Hepatocyte (in vitro differentiated cells): ENCODE results near the gene GDF15. TPM values are rescaled to one million over a fixed set of nuclear protein-coding genes. Genes with fewer than 3 reads are reported as not detected.
A peak's percentile ranks its signal among the peaks of the same experiment; 100 is the strongest.

Source experiments
- DNase-seq: peaks from one replicate; pipeline ENCODE4 v3.0.0-alpha.2; 2016; ENCODE audit warnings: low spot score
- H2AFZ ChIP-seq: fragments of 200-600 bp; sonication (generic); 2 replicates; pipeline ENCODE4 v1.6.0; 2016; ENCODE audit warnings: antibody characterized with exemption, mild to moderate bottlenecking
- H3K27ac ChIP-seq: fragments of 200-600 bp; sonication (generic); 2 replicates; pipeline ENCODE4 v1.5.1; 2016; ENCODE audit warnings: mild to moderate bottlenecking
- H3K27me3 ChIP-seq: fragments of 200-600 bp; sonication (generic); 2 replicates; pipeline ENCODE4 v1.6.1; 2016
- H3K36me3 ChIP-seq: fragments of 200-600 bp; sonication (generic); replicated peaks from 2 replicates; pipeline ENCODE4 v1.5.1; 2016; ENCODE audit warnings: low read depth; ENCODE audit not compliant: insufficient read depth
- H3K4me1 ChIP-seq: fragments of 200-600 bp; sonication (generic); 2 replicates; pipeline ENCODE4 v1.5.1; 2016; ENCODE audit warnings: mild to moderate bottlenecking, moderate library complexity; ENCODE audit not compliant: insufficient read depth
- H3K4me2 ChIP-seq: fragments of 200-600 bp; sonication (generic); 2 replicates; pipeline ENCODE4 v1.6.0; 2016
- H3K4me3 ChIP-seq: fragments of 200-600 bp; sonication (generic); 2 replicates; pipeline ENCODE4 v1.5.1; 2016; ENCODE audit warnings: mild to moderate bottlenecking
- H3K79me2 ChIP-seq: fragments of 200-600 bp; sonication (generic); 2 replicates; pipeline ENCODE4 v1.6.0; 2017; ENCODE audit warnings: mild to moderate bottlenecking
- H3K9me2 ChIP-seq: fragments of 200-600 bp; sonication (generic); replicated peaks from 2 replicates; pipeline ENCODE4 v1.6.0; 2017; ENCODE audit warnings: mild to moderate bottlenecking; ENCODE audit not compliant: insufficient read depth
- H3K9me3 ChIP-seq: fragments of 200-600 bp; sonication (generic); 2 replicates; pipeline ENCODE4 v1.5.1; 2016; ENCODE audit warnings: low read depth, mild to moderate bottlenecking
- H4K20me1 ChIP-seq: fragments of 200-600 bp; sonication (generic); 2 replicates; pipeline ENCODE4 v1.6.0; 2016; ENCODE audit warnings: mild to moderate bottlenecking; ENCODE audit not compliant: insufficient read depth, poor library complexity, severe bottlenecking
- EZH2 ChIP-seq: fragments of 200-600 bp; sonication (generic); IDR thresholded peaks from 2 replicates; pipeline ENCODE4 v1.6.1; 2016; ENCODE audit warnings: antibody characterized with exemption, mild to moderate bottlenecking, borderline replicate concordance
- EZH2phosphoT487 ChIP-seq: fragments of 200-600 bp; sonication (generic); IDR thresholded peaks from one replicate; pipeline ENCODE4 v1.6.1; 2018; ENCODE audit warnings: antibody characterized with exemption, mild to moderate bottlenecking, low read depth, moderate library complexity; ENCODE audit not compliant: unreplicated experiment, severe bottlenecking
- WGBS: methylation state at CpG from one replicate; pipeline ENCODE4 v1.1.6; 2016; ENCODE audit warnings: low lambda C conversion rate; ENCODE audit errors: missing lambda C conversion rate; 5-methylcytosine and 5-hydroxymethylcytosine counted together
- polyA plus RNA-seq: library from polyadenylated mRNA; unstranded; fragments of >200 nt; fragmentation: Nextera tagmentation; extraction: Ambion mirVana; gene quantifications from 2 replicates; pipeline ENCODE4 v1.2.1, GENCODE V29; 2016
- total RNA-seq: library from RNA; depleted of rRNA; stranded (reverse); fragments of >200 nt; gene quantifications from 2 replicates; pipeline ENCODE4 v1.2.3, GENCODE V29; 2014
- TF ChIP-seq, protein P1 (sequence below): fragments of 200-600 bp; sonication (generic); IDR thresholded peaks from 2 replicates; pipeline ENCODE4 v1.5.1; 2016; ENCODE audit warnings: antibody characterized with exemption, mild to moderate bottlenecking; ENCODE audit not compliant: poor library complexity

GDF15 gene
- total and polyA plus RNA-seq, 2 experiments from 2014 or later = 123 to 175 TPM

DNA sequence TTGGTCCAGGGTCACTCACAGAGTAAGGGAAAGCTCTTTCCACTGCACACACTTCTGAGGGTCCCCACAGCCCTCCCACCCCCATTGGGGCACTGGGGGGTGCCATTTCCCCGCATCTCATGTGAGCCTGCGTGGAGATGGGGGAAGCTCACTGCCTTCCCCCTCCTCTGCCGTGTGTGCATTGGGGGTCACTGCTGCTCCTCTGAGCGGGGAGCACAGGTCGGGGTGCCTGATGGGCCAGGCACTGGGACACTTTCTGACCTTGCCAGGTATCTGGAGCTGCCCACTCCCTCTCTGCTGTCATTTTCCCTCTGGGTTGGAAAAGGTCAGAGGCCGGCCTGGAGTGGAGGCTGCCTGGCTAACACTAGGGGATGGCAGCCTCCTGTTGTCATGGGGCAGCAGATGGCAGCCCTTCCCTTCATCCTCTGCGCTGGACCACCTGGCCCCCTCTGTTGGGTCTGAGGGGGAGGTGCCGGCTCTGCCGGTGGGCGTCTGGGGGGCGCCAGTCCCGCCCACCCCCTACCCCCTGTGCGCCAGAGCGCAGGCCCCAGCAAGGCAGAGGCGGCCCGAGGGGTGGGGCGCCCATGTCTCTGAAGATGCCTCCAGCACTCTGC is 42.3 kb downstream of the GDF15 start:
- DNase-seq = no peak
- TF ChIP-seq, protein P1, sequence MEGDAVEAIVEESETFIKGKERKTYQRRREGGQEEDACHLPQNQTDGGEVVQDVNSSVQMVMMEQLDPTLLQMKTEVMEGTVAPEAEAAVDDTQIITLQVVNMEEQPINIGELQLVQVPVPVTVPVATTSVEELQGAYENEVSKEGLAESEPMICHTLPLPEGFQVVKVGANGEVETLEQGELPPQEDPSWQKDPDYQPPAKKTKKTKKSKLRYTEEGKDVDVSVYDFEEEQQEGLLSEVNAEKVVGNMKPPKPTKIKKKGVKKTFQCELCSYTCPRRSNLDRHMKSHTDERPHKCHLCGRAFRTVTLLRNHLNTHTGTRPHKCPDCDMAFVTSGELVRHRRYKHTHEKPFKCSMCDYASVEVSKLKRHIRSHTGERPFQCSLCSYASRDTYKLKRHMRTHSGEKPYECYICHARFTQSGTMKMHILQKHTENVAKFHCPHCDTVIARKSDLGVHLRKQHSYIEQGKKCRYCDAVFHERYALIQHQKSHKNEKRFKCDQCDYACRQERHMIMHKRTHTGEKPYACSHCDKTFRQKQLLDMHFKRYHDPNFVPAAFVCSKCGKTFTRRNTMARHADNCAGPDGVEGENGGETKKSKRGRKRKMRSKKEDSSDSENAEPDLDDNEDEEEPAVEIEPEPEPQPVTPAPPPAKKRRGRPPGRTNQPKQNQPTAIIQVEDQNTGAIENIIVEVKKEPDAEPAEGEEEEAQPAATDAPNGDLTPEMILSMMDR = no peak
- no peak for TF ChIP-seq EZH2phosphoT487
- no peak for TF ChIP-seq EZH2
- Histone ChIP-seq H3K4me1 (peaks cover 43% of the 10 kb centered on the region), H4K20me1 (peaks cover 17% of the 10 kb centered on the region), H3K36me3 (no peaks in the 10 kb centered on the region), H3K4me2 (peak overlapping the region; percentile 78), H3K4me3 (no peak overlapping the region), H2AFZ (no peak overlapping the region), H3K79me2 (peaks cover 50% of the 10 kb centered on the region), H3K9me2 (no peaks in the 10 kb centered on the region), H3K9me3 (no peaks in the 10 kb centered on the region), H3K27ac (peak overlapping the region; percentile 88), H3K27me3 (no peaks in the 10 kb centered on the region)
- 64% methylated on average over 9 of the region's 17 CpGs for WGBS

DNA sequence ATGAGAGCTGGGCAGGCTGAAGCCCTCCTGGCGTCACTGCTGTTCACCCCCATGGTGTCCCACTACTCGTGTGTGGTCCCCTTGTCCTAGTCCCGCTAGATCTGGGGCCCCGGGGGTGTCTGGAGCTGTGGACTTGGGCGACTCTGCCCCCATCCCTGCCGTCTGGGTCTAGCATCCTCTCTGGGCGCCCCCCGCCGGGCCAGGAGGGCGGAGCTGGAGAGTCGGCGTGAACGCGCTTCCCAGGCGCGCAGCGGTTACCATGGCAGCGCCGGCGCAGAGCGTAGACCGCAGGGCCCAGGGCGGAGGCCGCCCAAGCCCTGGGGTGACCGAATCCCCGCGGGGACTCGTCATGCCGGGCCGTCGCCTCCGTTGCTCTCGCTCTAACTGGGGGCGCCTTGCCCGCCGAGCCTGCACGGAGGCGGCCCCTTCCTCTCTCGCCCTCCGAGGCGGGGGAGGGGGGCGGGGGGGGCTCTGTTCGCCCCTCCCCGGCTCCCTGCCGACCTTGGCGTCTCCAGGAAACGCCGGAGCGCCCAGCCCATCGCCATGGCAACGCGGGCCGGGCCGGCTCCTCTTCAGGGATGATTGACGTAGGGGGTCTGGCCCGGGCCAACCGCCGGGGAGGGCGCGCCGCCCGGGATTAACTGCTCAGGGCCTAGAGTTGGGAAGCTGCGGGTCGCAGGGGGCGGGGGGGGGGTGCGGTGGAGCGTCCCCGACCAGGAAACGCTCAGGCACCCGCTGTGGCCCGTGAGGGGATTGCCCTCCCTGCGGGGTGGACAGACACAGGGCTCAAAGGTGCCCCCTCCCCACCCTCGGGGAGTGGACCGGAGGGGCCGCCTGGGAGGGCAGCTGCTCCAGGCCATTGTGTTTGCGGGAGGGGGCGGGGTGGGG is 43.1 kb downstream of the GDF15 start:
- peak; percentile 93 for DNase-seq
- Histone ChIP-seq H3K79me2 (peaks cover 43% of the 10 kb centered on the region), H3K27ac (peak overlapping the region; percentile 88), H2AFZ (no peak overlapping the region), H3K4me1 (peaks cover 40% of the 10 kb centered on the region), H3K36me3 (no peaks in the 10 kb centered on the region), H3K9me3 (no peaks in the 10 kb centered on the region), H3K9me2 (no peaks in the 10 kb centered on the region), H3K4me2 (peak overlapping the region; percentile 78), H3K27me3 (no peaks in the 10 kb centered on the region), H3K4me3 (peak overlapping the region; percentile 28), H4K20me1 (peaks cover 11% of the 10 kb centered on the region)
- no peak for TF ChIP-seq EZH2phosphoT487
- no peak for TF ChIP-seq EZH2
- TF ChIP-seq, protein P1 = no peak
- 4% methylated on average over 50 of the region's 77 CpGs for WGBS

DNA sequence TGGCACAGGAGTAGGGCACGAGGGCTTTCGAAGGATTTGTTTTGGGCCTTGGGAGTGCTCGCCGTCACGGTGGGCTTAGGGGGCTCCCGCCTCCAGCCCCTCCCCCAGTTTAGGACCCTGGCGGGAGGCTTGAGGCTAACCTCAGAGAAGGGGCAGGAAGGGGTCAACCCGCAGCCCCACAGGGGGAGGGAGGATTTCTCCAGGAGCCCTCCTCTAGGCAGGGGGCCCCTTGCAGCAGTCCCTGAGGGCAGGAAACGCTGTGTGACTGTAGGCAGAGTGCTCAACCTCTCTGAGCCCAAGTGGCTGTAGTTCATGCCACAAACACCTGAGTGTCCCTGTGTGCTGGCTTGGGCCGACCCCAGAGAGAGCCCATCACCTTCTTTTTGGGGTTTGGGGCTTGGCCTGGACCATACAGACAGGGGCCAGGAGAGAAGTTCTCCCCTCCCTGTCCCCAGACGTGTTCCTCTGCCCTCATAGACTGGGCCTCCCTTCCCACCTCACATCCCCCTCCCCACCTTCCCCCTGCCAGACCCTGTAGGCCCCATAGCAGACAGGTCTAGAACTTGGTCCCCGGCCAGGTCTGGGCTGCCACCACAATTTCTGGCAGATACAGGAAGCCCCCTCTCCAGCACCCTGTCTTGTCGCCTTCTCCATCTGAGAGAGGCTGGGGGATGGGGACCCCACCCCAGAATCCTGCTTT is 43.9 kb downstream of the GDF15 start:
- Histone ChIP-seq H3K9me3 (no peaks in the 10 kb centered on the region), H3K36me3 (no peaks in the 10 kb centered on the region), H3K27me3 (no peaks in the 10 kb centered on the region), H3K79me2 (peaks cover 39% of the 10 kb centered on the region), H3K4me1 (peaks cover 42% of the 10 kb centered on the region), H3K27ac (peak overlapping the region; percentile 88), H3K9me2 (no peaks in the 10 kb centered on the region), H3K4me3 (peak overlapping the region; percentile 2), H3K4me2 (peak overlapping the region; percentile 78), H4K20me1 (peaks cover 7% of the 10 kb centered on the region), H2AFZ (no peak overlapping the region)
- DNase-seq = no peak
- 48% methylated on average over 7 of the region's 13 CpGs for WGBS
- TF ChIP-seq, protein P1 = no peak
- no peak for TF ChIP-seq EZH2phosphoT487
- no peak for TF ChIP-seq EZH2
